GM12892 (cell line): ENCODE results near the gene SV2A.

Source experiments
- DNase-seq: peaks from one replicate; pipeline ENCODE4 v3.0.0; 2011; ENCODE audit not compliant: insufficient read length
- FAIRE-seq: peaks from 2 replicates; lab custom pipeline; 2011; peaks lifted over from hg19 to GRCh38; lab: Jason Lieb, UNC
- POLR2A ChIP-seq: IDR thresholded peaks from 2 replicates; pipeline ENCODE4 v1.6.1; 2011; ENCODE audit warnings: low read depth, low read length, control low read depth
- POLR2AphosphoS5 ChIP-seq: IDR thresholded peaks from 2 replicates; pipeline ENCODE4 v1.6.1; 2011; ENCODE audit warnings: low read depth, low read length, control low read depth
- TAF1 ChIP-seq: IDR thresholded peaks from 2 replicates; pipeline ENCODE4 v1.6.1; 2011; ENCODE audit warnings: low read depth, mild to moderate bottlenecking, control low read depth, low read length, borderline replicate concordance

The SV2A gene

DNA sequence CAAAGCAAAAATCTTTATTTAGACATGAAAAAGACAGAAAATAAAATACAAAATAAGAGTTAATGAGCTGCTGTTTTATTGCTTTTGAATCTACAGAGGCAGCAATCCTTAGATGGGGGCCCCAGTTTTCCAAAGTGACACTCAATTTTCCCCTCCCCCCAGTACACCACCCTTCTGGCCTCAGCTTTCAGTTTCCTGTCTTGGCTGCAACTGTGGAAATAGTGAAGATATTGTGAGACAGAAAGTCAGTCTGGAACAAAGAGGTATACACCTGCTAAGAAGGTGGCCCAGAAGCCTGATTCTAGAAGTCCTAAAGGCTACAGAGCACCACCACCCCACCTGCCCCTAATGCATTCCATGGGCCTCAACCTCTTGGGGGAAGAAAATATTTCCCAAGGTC lies 20.1 kb upstream of the SV2A start:
- DNase-seq (no peak), FAIRE-seq (no peak)
- TF ChIP-seq POLR2AphosphoS5 (no peak), POLR2A (no peak), TAF1 (no peak)

DNA sequence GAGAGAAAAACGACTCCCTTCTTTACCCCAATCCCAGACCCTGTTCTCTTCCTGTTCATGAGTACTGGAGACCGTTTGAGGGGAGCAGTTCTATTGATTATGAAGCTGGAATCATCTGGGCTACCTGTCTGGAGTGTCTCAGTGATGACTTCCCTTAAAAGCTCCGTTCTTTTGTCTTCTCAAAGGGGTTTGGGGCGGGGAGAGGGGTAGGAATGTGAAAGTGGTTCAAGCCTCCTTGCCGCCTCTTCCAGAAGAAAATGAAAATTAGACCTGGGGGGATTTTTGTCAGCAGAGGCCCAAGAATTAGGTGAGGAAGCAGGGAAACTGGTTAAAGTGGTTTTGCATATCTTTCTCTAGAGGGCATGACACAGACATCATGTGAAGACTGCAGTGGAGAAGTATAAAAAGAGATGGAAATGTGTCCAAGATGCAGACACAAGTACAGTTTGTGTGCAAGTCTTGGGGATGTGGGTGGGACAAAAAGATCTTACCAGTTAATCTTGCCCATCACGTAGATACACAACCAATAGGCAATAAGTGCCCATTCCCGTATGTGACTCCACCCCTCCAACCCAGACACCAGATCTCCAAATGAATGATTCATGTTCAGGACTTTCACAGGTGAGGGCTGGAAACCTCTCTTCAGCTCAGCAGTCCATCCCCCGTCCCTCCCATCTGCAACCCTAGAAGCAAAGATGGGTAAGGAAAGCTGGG lies 19.5 kb upstream of the SV2A start:
- TF ChIP-seq POLR2A (no peak), POLR2AphosphoS5 (no peak), TAF1 (no peak)
- no peak for DNase-seq
- no peak for FAIRE-seq

- DNase-seq (no peak), FAIRE-seq (no peak)
- TF ChIP-seq TAF1 (no peak), POLR2AphosphoS5 (no peak), POLR2A (no peak)
Observed at GRCh38 chr1:149936170-149936991, 18.7 kb upstream of the SV2A start, which contains the start of gene MTMR11. TSS of gene MTMR11 (minus strand) at chr1:149936879. CDS start at chr1:149936647, 232 bp downstream.

GRCh38 chr1:149934356-149934755 lies 16.7 kb upstream of the SV2A start:
- no peak for FAIRE-seq
- TF ChIP-seq POLR2AphosphoS5: no peak
- no peak for TF ChIP-seq POLR2A
- no peak for TF ChIP-seq TAF1
- DNase-seq: no peak

DNA sequence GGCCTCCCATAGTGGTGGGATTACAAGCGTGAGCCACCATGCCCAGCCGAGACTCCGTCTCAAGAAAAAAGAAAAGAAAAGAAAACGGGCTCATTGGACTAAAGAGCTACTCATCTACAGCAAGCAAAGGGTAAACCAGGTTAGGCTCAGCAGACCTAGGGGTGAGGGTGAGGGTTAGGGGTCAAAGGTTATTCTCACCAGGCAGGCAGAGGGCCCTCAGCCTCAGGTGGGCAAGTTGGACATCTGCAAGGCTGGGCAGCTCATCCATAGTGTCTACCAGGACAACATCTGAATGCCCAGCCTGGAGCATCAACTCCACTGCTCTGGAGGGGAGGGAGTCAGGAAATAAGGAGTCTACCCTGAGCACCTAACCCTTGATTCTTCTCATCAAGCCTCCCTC lies 15.6 kb upstream of the SV2A start:
- FAIRE-seq (no peak), DNase-seq (no peak)
- TF ChIP-seq POLR2AphosphoS5 (no peak), POLR2A (no peak), TAF1 (no peak)

- FAIRE-seq (no peak), DNase-seq (no peak)
- no peak for TF ChIP-seq POLR2A
- no peak for TF ChIP-seq TAF1
- no peak for TF ChIP-seq POLR2AphosphoS5
Observed at GRCh38 chr1:149932474-149932873, 14.8 kb upstream of the SV2A start.

DNA sequence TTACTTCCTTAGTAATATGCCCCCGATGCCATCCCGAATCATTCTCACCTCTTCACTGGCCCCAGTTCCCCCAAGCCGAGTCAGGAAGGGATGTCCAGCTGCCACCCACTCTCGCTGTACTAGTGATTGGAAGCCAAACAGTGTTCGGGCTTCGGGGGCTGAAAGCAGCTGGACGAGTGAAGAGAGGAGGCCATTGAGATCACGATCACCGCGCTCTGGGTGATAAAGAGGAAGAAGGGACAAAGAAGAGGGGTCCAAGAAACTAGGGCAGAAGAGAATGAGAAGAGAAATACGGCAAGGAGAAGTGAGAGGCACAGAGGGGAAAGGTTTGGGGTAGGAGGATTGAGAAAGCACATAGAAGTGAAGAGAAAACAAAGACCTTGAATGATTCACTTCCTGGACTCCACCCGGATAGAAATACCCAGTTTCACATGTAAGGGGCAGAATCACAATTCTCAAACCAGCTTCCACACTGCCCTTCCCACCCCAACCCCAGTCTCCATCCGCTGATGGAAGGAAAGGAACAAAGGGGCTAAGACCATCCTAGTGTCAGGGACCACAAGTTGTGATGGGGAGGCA lies 13.7 kb upstream of the SV2A start:
- no peak for TF ChIP-seq POLR2AphosphoS5
- no peak for TF ChIP-seq TAF1
- TF ChIP-seq POLR2A: no peak
- DNase-seq (no peak), FAIRE-seq (no peak)

GRCh38 chr1:149929856-149930255 lies 12.2 kb upstream of the SV2A start:
- DNase-seq (no peak), FAIRE-seq (no peak)
- TF ChIP-seq TAF1 (no peak), POLR2A (no peak), POLR2AphosphoS5 (no peak)

DNA sequence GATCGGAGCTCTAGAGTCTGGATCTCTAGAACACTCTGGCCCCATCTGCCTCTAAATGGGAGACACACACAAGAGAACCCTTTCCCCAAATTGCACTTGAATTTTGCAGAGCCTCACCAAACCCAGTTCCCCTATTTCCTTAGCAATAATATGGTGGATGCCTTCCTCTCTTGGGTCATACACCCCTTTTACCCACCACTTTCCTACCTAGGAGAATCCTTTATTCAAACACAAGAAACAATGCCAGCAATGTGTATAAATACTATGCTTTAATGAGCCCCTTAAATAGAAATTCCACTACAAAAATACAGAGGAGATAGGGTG lies 10.7 kb upstream of the SV2A start:
- TF ChIP-seq POLR2A (no peak), POLR2AphosphoS5 (no peak), TAF1 (no peak)
- DNase-seq: no peak
- FAIRE-seq: no peak

DNA sequence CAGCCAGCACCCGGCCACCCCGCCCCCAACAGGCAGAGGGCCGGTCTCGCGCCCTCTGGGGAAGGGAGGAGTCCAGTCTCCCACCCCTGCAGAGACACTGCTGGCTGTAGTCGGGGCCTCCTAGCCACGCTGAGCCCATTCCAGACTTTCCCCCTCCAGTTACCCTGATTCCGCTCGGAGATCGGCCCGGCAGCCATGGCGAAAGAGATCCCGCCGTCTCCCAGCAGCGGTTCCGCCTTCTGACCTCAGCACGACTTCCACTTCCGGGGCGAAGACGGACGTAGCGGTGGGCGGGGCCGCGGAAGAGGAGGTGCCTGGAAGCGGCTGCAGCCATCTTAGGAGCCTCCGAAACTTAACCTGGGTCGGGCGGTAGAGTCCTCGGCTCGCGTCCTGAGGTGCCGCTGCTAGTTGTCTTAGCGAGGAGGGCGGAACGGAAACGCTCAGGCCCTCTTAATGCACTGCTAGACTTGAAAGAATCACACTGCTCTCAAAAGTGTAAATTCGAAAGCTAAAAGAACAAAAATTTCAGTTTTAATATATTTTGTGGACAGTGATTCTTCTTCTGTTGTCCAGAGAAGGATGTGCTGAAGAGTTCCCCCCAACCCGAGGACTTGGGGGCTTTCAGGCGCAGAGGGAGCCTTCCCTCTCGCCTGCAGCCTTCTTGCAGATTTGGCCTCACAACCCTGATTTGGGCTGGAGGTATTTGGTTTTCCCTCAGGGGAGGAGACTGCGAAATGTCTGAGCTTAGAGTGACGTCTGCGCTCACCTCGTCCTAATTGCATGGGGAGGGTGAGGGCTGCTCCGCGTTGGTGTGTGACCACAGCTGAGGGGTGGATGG lies 10.1 kb upstream of the SV2A start, which contains the start of gene SF3B4:
Gene SF3B4 (minus strand): TSS at position 241 of the 838 bp plus-strand sequence. CDS start 44 bp downstream, at position 197.
- FAIRE-seq (peak; percentile 93), DNase-seq (peak; percentile 82)
- TF ChIP-seq POLR2A (peak; percentile 98), TAF1 (peak; percentile 74), POLR2AphosphoS5 (peak; percentile 94)

GRCh38 chr1:149927056-149927562 lies 9.5 kb upstream of the SV2A start:
- FAIRE-seq (no peak), DNase-seq (no peak)
- TF ChIP-seq POLR2A (no peak), POLR2AphosphoS5 (no peak), TAF1 (no peak)
